Ovary (tissue), 9 donors: Measurements from ENCODE around the gene WNK1. TPM values are rescaled to one million over a fixed set of nuclear protein-coding genes. Genes with fewer than 3 reads are reported as not detected.

ENCODE experiments used
- DNase-seq, 5 donors: peaks; one replicate each; pipeline ENCODE4 v3.0.0-alpha.2; 2019 to 2020
- H3K27ac ChIP-seq, 2 donors: fragments of 200-600 bp; one replicate each; pipeline versions ENCODE4 v1.5.1 to v1.8.0; 2019 to 2022
- H3K27me3 ChIP-seq: fragments of 200-600 bp; one replicate; pipeline ENCODE4 v1.8.0; 2022
- H3K36me3 ChIP-seq: fragments of 200-600 bp; sonication (generic); one replicate; pipeline ENCODE4 v1.5.1; 2019
- H3K4me1 ChIP-seq: one replicate; pipeline ENCODE4 v1.8.1; 2013; ENCODE audit warnings: mild to moderate bottlenecking, moderate library complexity; ENCODE audit not compliant: insufficient read depth
- H3K4me3 ChIP-seq: fragments of 200-600 bp; sonication (generic); one replicate; pipeline ENCODE4 v1.5.1; 2017
- H3K9me3 ChIP-seq, 2 donors: fragments of 200-600 bp in 1 of 2; sonication (generic) in 1 of 2; one replicate each; pipeline versions ENCODE4 v1.5.1 to v1.8.1; 2013 to 2019; ENCODE audit warnings: mild to moderate bottlenecking in 1 of 2, moderate library complexity in 1 of 2
- CTCF ChIP-seq, 3 donors: fragments of 450-650 bp in 2 of 3; fragments of 200-600 bp in 1 of 3; IDR thresholded peaks; one replicate each; pipeline versions ENCODE4 v1.5.1 to v1.8.0; 2016 to 2022; ENCODE audit warnings: antibody characterized with exemption in 3 of 3, mild to moderate bottlenecking in 1 of 3
- EP300 ChIP-seq: sonication (generic); formaldehyde crosslinking; IDR thresholded peaks from one replicate; pipeline ENCODE4 v1.6.1; 2017; ENCODE audit warnings: antibody characterized with exemption
- POLR2A ChIP-seq: fragments of 450-650 bp; IDR thresholded peaks from one replicate; pipeline ENCODE4 v1.6.1; 2017; ENCODE audit warnings: antibody characterized with exemption, mild to moderate bottlenecking, moderate library complexity
- WGBS, 3 donors: extraction: QIAGEN DNeasy Blood & Tissue Kit in 1 of 3; methylation state at CpG; one replicate each; pipeline versions ENCODE4 v1.1.5 to v1.1.7; 2013 to 2017; 5-methylcytosine and 5-hydroxymethylcytosine counted together
- intact Hi-C, 4 donors: fragments of 100-400 bp; cut with DNase I; formaldehyde crosslinking; loops; one replicate each; pipeline versions ENCODE4 v1.11.0 to v1.15.1; 2022 to 2023
- polyA plus RNA-seq, 2 donors: library from polyadenylated mRNA; stranded (reverse); fragments of 200-250 nt in 1 of 2; fragments of 350-450 nt in 1 of 2; fragmentation: Illumina TruSeq in 1 of 2; extraction: RNeasy Lipid Tissue Mini Kit (QIAGEN cat#74804) in 1 of 2; gene quantifications; one replicate each; pipeline ENCODE4 v1.2.3, GENCODE V29; 2013 to 2014
- total RNA-seq, 7 donors: library from RNA; depleted of rRNA in 2 of 7; stranded (reverse); fragments of >200 nt in 2 of 7; fragmentation: NEBNext Ultra II Directional in 3 of 7; extraction: Animal tissue kit (Norgen Biotek cat#: 25700) in 3 of 7; gene quantifications; one replicate each; pipeline versions ENCODE4 v1.1.0 to v1.2.4, GENCODE V29; 2016 to 2023
- donor health status: DM: no; HTN: no; CAD: no; lungs with moderate emphysema.
- donor health status: DM: no; HTN: no; CAD: no.
- donor health status: Bipolar disorder and iron deficiency.
- donor health status: DM: yes; HTN: yes; CAD: no.
- donor health status: DM: no; HTN: no; CAD: no.
- donor health status: DM: yes; HTN: yes; CAD: no.

WNK1 gene
- total and polyA plus RNA-seq, 9 donors: 26.0 to 144 (median 98.3) TPM

- intact Hi-C loops: no loop called here
- no peak for TF ChIP-seq POLR2A
- TF ChIP-seq EP300: no peak
- no peak for TF ChIP-seq CTCF (IDR thresholded peaks at IDR 0.05)
- peaks cover 1% of the 10 kb centered on the region for H3K4me1 ChIP-seq
Measured at GRCh38 chr12:793037-793436, 40.7 kb downstream of the WNK1 start.

GRCh38 chr12:793711-794110, 41.3 kb downstream of the WNK1 start:
- Histone ChIP-seq H3K27me3 (no peaks in the 10 kb centered on the region), H3K9me3 (no peaks in the 10 kb centered on the region), H3K27ac (no peak overlapping the region), H3K4me1 (peaks cover 1% of the 10 kb centered on the region), H3K36me3 (no peaks in the 10 kb centered on the region), H3K4me3 (no peak overlapping the region)
- no peak for DNase-seq
- TF ChIP-seq CTCF (IDR thresholded peaks at IDR 0.05): no peak
- no peak for TF ChIP-seq EP300
- no peak for TF ChIP-seq POLR2A
- intact Hi-C loops: no loop called here

More at GRCh38 chr12:793037-793436, 40.7 kb downstream of the WNK1 start:
- H3K36me3 ChIP-seq: no peaks in the 10 kb centered on the region
- H3K27me3 ChIP-seq: no peaks in the 10 kb centered on the region
- no peak overlapping the region for H3K27ac ChIP-seq
- 86 to 89% (median 88%) methylated on average over 3 of the region's 3 CpGs for WGBS, 3 donors
- no peak overlapping the region for H3K4me3 ChIP-seq
- H3K9me3 ChIP-seq: no peaks in the 10 kb centered on the region
- DNase-seq: no peak

GRCh38 chr12:795305-795704, 42.9 kb downstream of the WNK1 start:
- TF ChIP-seq CTCF (IDR thresholded peaks at IDR 0.05) (no peak), EP300 (no peak), POLR2A (no peak)
- intact Hi-C loops: no loop called here
- no peaks in the 10 kb centered on the region for H3K27me3 ChIP-seq
- no peak overlapping the region for H3K4me3 ChIP-seq
- no peak overlapping the region for H3K27ac ChIP-seq
- no peaks in the 10 kb centered on the region for H3K4me1 ChIP-seq
- H3K9me3 ChIP-seq: no peaks in the 10 kb centered on the region
- no peak for DNase-seq
- WGBS, 3 donors: 83 to 87% (median 86%) methylated on average over 4 of the region's 4 CpGs
- H3K36me3 ChIP-seq: no peaks in the 10 kb centered on the region

GRCh38 chr12:800401-800800, 48.0 kb downstream of the WNK1 start:
- Histone ChIP-seq H3K27ac (no peak overlapping the region), H3K27me3 (no peaks in the 10 kb centered on the region), H3K9me3 (no peaks in the 10 kb centered on the region), H3K4me3 (no peak overlapping the region), H3K36me3 (no peaks in the 10 kb centered on the region), H3K4me1 (peaks cover 3% of the 10 kb centered on the region)
- TF ChIP-seq POLR2A (no peak), CTCF (IDR thresholded peaks at IDR 0.05) (no peak), EP300 (no peak)
- intact Hi-C loops: no loop called here
- DNase-seq: no peak
